Measurements from ENCODE around the gene TMED8.
"Not testable (repeated sequence)": the region's sequence is repeated elsewhere in the genome, so short reads cannot be mapped to it uniquely, and the experiment has no call there.

Gene TMED8

GRCh38 chr14:77376771-77377501 lies at the start of gene TMED8, which contains the start of gene SAMD15:
TSS of gene TMED8 (minus strand) at chr14:77377094. CDS start at chr14:77377053, 41 bp downstream.
TSS of gene SAMD15 (plus strand) at chr14:77377379. CDS start at chr14:77377419, 40 bp downstream.
- peak; percentile 39 to 71 (median 61) for DNase-seq (ENCODE audit: low read depth in 3 of 3, low spot score in 1 of 3)

GRCh38 chr14:77426396-77426795 lies 49.5 kb upstream of the TMED8 start:
- DNase-seq (ENCODE audit: low read depth in 3 of 3, low spot score in 1 of 3) = no peak

- DNase-seq (ENCODE audit: low read depth in 3 of 3, low spot score in 1 of 3) = no peak
These were observed 48.0 kb upstream of the TMED8 start for GRCh38 chr14:77424862-77425261.

- no peak for DNase-seq (ENCODE audit: low read depth in 3 of 3, low spot score in 1 of 3)
These were observed 46.5 kb upstream of the TMED8 start, which contains the start of gene NOXRED1 for GRCh38 chr14:77423423-77423822. TSS of gene NOXRED1 (minus strand) at chr14:77423523. CDS start at chr14:77422889, 634 bp downstream.

- no peak for DNase-seq (ENCODE audit: low read depth in 3 of 3, low spot score in 1 of 3)
These were observed 44.3 kb upstream of the TMED8 start for GRCh38 chr14:77421201-77421600.

GRCh38 chr14:77416836-77417235 lies 39.9 kb upstream of the TMED8 start:
- no peak for DNase-seq (ENCODE audit: low read depth in 3 of 3, low spot score in 1 of 3)

GRCh38 chr14:77416098-77416497 lies 39.2 kb upstream of the TMED8 start:
- DNase-seq (ENCODE audit: low read depth in 3 of 3, low spot score in 1 of 3) = not testable (repeated sequence)

GRCh38 chr14:77415403-77416030 lies 38.6 kb upstream of the TMED8 start:
- not testable (repeated sequence) for DNase-seq (ENCODE audit: low read depth in 3 of 3, low spot score in 1 of 3)

- DNase-seq (ENCODE audit: low read depth in 3 of 3, low spot score in 1 of 3) = no peak
These were observed 32.2 kb upstream of the TMED8 start for GRCh38 chr14:77409131-77409533.

- DNase-seq (ENCODE audit: low read depth in 3 of 3, low spot score in 1 of 3) = no peak
These were observed 30.3 kb upstream of the TMED8 start for GRCh38 chr14:77407158-77407557.

GRCh38 chr14:77406718-77407117 lies 29.8 kb upstream of the TMED8 start:
- no peak for DNase-seq (ENCODE audit: low read depth in 3 of 3, low spot score in 1 of 3)

GRCh38 chr14:77406086-77406485 lies 29.2 kb upstream of the TMED8 start:
- DNase-seq (ENCODE audit: low read depth in 3 of 3, low spot score in 1 of 3) = no peak

- no peak for DNase-seq (ENCODE audit: low read depth in 3 of 3, low spot score in 1 of 3)
These were observed 26.9 kb upstream of the TMED8 start for GRCh38 chr14:77403768-77404167.

GRCh38 chr14:77400216-77400615 lies 23.3 kb upstream of the TMED8 start:
- no peak for DNase-seq (ENCODE audit: low read depth in 3 of 3, low spot score in 1 of 3)

GRCh38 chr14:77390188-77390587 lies 13.3 kb upstream of the TMED8 start:
- no peak for DNase-seq (ENCODE audit: low read depth in 3 of 3, low spot score in 1 of 3)

- no peak for DNase-seq (ENCODE audit: low read depth in 3 of 3, low spot score in 1 of 3)
These were observed 1.8 kb upstream of the TMED8 start for GRCh38 chr14:77378701-77379100.

GRCh38 chr14:77377502-77377844 lies 579 bp upstream of the TMED8 start:
- no peak for DNase-seq (ENCODE audit: low read depth in 3 of 3, low spot score in 1 of 3)

GRCh38 chr14:77375973-77376770 lies 722 bp downstream of the TMED8 start:
- peak in 1 of 3 donors; percentile 12 for DNase-seq (ENCODE audit: low read depth in 3 of 3, low spot score in 1 of 3)

- no peak for DNase-seq (ENCODE audit: low read depth in 3 of 3, low spot score in 1 of 3)
These were observed 1.5 kb downstream of the TMED8 start for GRCh38 chr14:77375164-77375950.

GRCh38 chr14:77372304-77372841 lies 4.5 kb downstream of the TMED8 start:
- DNase-seq (ENCODE audit: low read depth in 3 of 3, low spot score in 1 of 3) = no peak

GRCh38 chr14:77369285-77369684 lies 7.6 kb downstream of the TMED8 start:
- DNase-seq (ENCODE audit: low read depth in 3 of 3, low spot score in 1 of 3) = no peak
